Measurements from ENCODE around the gene LRCH4.
A peak's percentile ranks its signal among the peaks of the same experiment; 100 is the strongest.

Gene LRCH4

GRCh38 chr7:100572949-100573675 lies 12.8 kb downstream of the LRCH4 start:
- no peak overlapping the region for H3K56ac ChIP-seq (ENCODE audit: low read length)
- H3K27me3 ChIP-seq (ENCODE audit: insufficient read depth, low read length, poor library complexity): no peaks in the 10 kb centered on the region
- no peak overlapping the region for H2BK15ac ChIP-seq (replicated peaks; ENCODE audit: low read depth)
- H3K36me3 ChIP-seq (ENCODE audit: control insufficient read depth, insufficient read depth, low read length): no peaks in the 10 kb centered on the region
- no peak overlapping the region for H3K23ac ChIP-seq (ENCODE audit: low read length)
- WGBS (ENCODE audit: extremely low coverage, insufficient coverage, low lambda C conversion rate): no CpG with 5 or more reads among the region's 30 CpGs
- H4K8ac ChIP-seq (ENCODE audit: low read depth, low read length): no peak overlapping the region
- no peaks in the 10 kb centered on the region for H3K79me1 ChIP-seq (ENCODE audit: low read length)
- H3K4me3 ChIP-seq (ENCODE audit: low read length): no peak overlapping the region
- H3K27ac ChIP-seq (ENCODE audit: low read depth, low read length): no peak overlapping the region
- no peak overlapping the region for H2BK5ac ChIP-seq (ENCODE audit: low read length)
- no peak overlapping the region for H3K18ac ChIP-seq (ENCODE audit: low read length)
- peaks cover 10% of the 10 kb centered on the region for H3K4me1 ChIP-seq (ENCODE audit: control insufficient read depth, low read depth, low read length)
- no peak overlapping the region for H3K4ac ChIP-seq (ENCODE audit: low read depth, low read length)
- H4K5ac ChIP-seq (ENCODE audit: low read length): no peak overlapping the region
- H3K9ac ChIP-seq (ENCODE audit: low read length): no peak overlapping the region
- no peak overlapping the region for H3K4me2 ChIP-seq (ENCODE audit: low read length)
- H3K79me2 ChIP-seq (ENCODE audit: control insufficient read depth, insufficient read depth, low read length): no peaks in the 10 kb centered on the region
- no peak overlapping the region for H2BK120ac ChIP-seq (ENCODE audit: low read depth, low read length)
- H2AK5ac ChIP-seq (ENCODE audit: low read length): no peak overlapping the region
- DNase-seq: no peak

DNA sequence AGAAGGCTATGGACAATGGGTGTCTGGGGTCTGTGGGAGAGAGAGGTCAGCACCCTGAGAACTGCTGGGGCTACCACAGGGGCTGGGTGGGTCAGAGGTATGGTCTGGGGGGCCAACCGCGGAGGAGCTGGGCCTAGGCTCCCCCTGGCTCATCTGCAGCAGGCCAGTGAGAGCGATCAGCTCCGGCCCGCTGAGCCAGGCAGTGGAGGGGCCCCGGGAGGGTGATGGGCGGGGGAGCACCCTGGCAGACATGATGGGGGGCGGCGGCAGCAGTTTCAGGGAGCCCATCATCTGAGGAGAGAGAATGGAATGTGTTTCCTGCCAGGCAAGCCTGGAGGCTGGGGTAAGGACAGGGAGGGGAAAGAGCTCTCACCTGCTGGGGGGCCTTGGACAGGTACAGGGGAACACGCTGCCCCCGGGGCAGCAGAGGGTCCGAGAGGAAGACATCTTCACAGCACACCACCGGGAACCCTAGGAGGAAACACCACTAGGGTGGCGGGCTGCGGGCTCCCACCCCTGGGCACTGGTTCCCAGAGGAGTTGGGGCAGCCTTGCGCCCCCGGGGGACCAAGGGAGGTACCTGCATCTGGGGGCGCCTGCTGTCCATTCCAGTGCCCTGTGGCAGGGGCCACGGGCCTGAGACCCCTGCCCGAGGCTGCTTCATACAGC lies 13.5 kb downstream of the LRCH4 start:
- whole genome bisulfite sequencing (ENCODE audit: extremely low coverage, insufficient coverage, low lambda C conversion rate): no CpG with 5 or more reads among the region's 20 CpGs
- H3K4me3 ChIP-seq (ENCODE audit: low read length): no peak overlapping the region
- H4K8ac ChIP-seq (ENCODE audit: low read depth, low read length): no peak overlapping the region
- no peaks in the 10 kb centered on the region for H3K79me2 ChIP-seq (ENCODE audit: control insufficient read depth, insufficient read depth, low read length)
- H3K18ac ChIP-seq (ENCODE audit: low read length): no peak overlapping the region
- no peak overlapping the region for H3K9ac ChIP-seq (ENCODE audit: low read length)
- H3K79me1 ChIP-seq (ENCODE audit: low read length): no peaks in the 10 kb centered on the region
- H3K27me3 ChIP-seq (ENCODE audit: insufficient read depth, low read length, poor library complexity): no peaks in the 10 kb centered on the region
- DNase-seq: no peak
- H2BK15ac ChIP-seq (replicated peaks; ENCODE audit: low read depth): no peak overlapping the region
- peaks cover 10% of the 10 kb centered on the region for H3K4me1 ChIP-seq (ENCODE audit: control insufficient read depth, low read depth, low read length)
- no peak overlapping the region for H3K4ac ChIP-seq (ENCODE audit: low read depth, low read length)
- H3K27ac ChIP-seq (ENCODE audit: low read depth, low read length): no peak overlapping the region
- no peak overlapping the region for H3K4me2 ChIP-seq (ENCODE audit: low read length)
- no peak overlapping the region for H4K5ac ChIP-seq (ENCODE audit: low read length)
- no peak overlapping the region for H3K23ac ChIP-seq (ENCODE audit: low read length)
- no peaks in the 10 kb centered on the region for H3K36me3 ChIP-seq (ENCODE audit: control insufficient read depth, insufficient read depth, low read length)
- H2BK5ac ChIP-seq (ENCODE audit: low read length): no peak overlapping the region
- H2BK120ac ChIP-seq (ENCODE audit: low read depth, low read length): no peak overlapping the region
- H3K56ac ChIP-seq (ENCODE audit: low read length): peak overlapping the region; percentile 15
- no peak overlapping the region for H2AK5ac ChIP-seq (ENCODE audit: low read length)

DNA sequence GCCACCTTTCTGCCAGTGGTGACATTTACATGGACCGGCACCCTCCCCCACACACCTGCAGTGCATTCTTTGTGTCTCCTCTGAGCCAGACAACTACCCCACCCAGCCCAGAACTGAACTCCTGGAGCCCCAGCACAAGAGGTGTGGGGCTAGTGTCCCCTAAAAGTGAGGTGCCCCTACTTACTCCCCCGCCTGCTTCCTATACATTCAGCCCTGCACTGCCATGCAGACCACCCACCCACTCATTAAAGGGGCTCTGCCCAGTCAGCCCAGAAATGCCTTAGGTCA lies 14.2 kb downstream of the LRCH4 start:
- no peak overlapping the region for H3K4me3 ChIP-seq (ENCODE audit: low read length)
- H4K5ac ChIP-seq (ENCODE audit: low read length): no peak overlapping the region
- no CpG with 5 or more reads among the region's 2 CpGs for WGBS (ENCODE audit: extremely low coverage, insufficient coverage, low lambda C conversion rate)
- H3K79me1 ChIP-seq (ENCODE audit: low read length): no peaks in the 10 kb centered on the region
- H2AK5ac ChIP-seq (ENCODE audit: low read length): no peak overlapping the region
- H3K4me1 ChIP-seq (ENCODE audit: control insufficient read depth, low read depth, low read length): peaks cover 10% of the 10 kb centered on the region
- H4K8ac ChIP-seq (ENCODE audit: low read depth, low read length): no peak overlapping the region
- H3K4ac ChIP-seq (ENCODE audit: low read depth, low read length): no peak overlapping the region
- no peak overlapping the region for H2BK120ac ChIP-seq (ENCODE audit: low read depth, low read length)
- H3K18ac ChIP-seq (ENCODE audit: low read length): no peak overlapping the region
- peak overlapping the region; percentile 13 for H3K9ac ChIP-seq (ENCODE audit: low read length)
- no peak overlapping the region for H3K4me2 ChIP-seq (ENCODE audit: low read length)
- no peak overlapping the region for H3K56ac ChIP-seq (ENCODE audit: low read length)
- no peak overlapping the region for H2BK15ac ChIP-seq (replicated peaks; ENCODE audit: low read depth)
- H3K23ac ChIP-seq (ENCODE audit: low read length): no peak overlapping the region
- DNase-seq: no peak
- H2BK5ac ChIP-seq (ENCODE audit: low read length): no peak overlapping the region
- no peak overlapping the region for H3K27ac ChIP-seq (ENCODE audit: low read depth, low read length)
- no peaks in the 10 kb centered on the region for H3K79me2 ChIP-seq (ENCODE audit: control insufficient read depth, insufficient read depth, low read length)
- H3K27me3 ChIP-seq (ENCODE audit: insufficient read depth, low read length, poor library complexity): no peaks in the 10 kb centered on the region
- no peaks in the 10 kb centered on the region for H3K36me3 ChIP-seq (ENCODE audit: control insufficient read depth, insufficient read depth, low read length)

DNA sequence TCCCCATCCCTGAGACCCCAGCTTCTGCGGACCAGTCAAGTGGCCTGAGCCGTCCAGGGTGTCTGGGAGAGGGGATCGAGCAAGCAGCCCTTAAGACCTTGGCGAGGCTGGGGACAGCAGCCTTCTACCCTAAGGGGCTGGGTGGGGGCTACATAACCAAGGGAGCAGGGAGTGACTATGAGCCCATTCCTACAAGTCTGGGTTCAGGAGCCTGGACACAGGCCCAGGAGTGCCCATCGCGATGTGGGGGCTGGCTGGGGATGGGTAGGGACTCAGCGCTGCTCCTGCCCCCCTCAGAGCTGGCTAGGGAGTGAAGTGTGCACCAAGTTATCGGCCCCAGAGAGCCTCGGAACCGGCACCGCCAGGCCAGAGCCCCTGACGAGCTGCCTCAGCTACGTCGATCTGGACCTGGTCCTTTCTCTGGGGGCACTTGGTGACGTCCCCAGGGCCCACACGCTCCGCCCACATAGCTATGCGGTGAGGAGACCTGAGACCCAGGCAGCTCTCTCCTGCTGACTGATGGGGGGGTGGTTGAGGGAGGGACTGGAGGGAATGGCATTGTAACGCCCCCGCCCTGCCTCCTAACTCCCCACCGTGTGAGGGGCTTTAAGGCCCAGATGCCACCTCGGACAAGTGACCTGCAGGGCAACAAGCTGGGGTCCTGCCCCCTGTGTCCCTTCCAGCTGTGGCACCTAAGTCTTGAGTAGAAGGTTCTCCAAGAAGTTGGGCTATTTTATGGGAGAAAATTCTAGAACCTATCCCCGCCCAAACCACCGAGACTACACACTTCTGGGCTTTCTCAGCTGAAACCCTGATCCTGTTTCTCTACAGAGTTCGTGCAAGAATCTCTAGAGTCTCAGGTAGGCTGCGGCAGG lies 14.7 kb downstream of the LRCH4 start:
- H2BK120ac ChIP-seq (ENCODE audit: low read depth, low read length): no peak overlapping the region
- H3K18ac ChIP-seq (ENCODE audit: low read length): no peak overlapping the region
- peak overlapping the region; percentile 14 for H2AK5ac ChIP-seq (ENCODE audit: low read length)
- H3K56ac ChIP-seq (ENCODE audit: low read length): no peak overlapping the region
- DNase-seq: peak; percentile 85
- no peak overlapping the region for H3K4me2 ChIP-seq (ENCODE audit: low read length)
- no peaks in the 10 kb centered on the region for H3K27me3 ChIP-seq (ENCODE audit: insufficient read depth, low read length, poor library complexity)
- no peaks in the 10 kb centered on the region for H3K36me3 ChIP-seq (ENCODE audit: control insufficient read depth, insufficient read depth, low read length)
- H4K8ac ChIP-seq (ENCODE audit: low read depth, low read length): no peak overlapping the region
- H3K27ac ChIP-seq (ENCODE audit: low read depth, low read length): no peak overlapping the region
- H3K79me2 ChIP-seq (ENCODE audit: control insufficient read depth, insufficient read depth, low read length): no peaks in the 10 kb centered on the region
- no peak overlapping the region for H4K5ac ChIP-seq (ENCODE audit: low read length)
- H3K4ac ChIP-seq (ENCODE audit: low read depth, low read length): no peak overlapping the region
- H2BK15ac ChIP-seq (replicated peaks; ENCODE audit: low read depth): no peak overlapping the region
- no peak overlapping the region for H3K4me3 ChIP-seq (ENCODE audit: low read length)
- WGBS (ENCODE audit: extremely low coverage, insufficient coverage, low lambda C conversion rate): no CpG with 5 or more reads among the region's 26 CpGs
- no peaks in the 10 kb centered on the region for H3K79me1 ChIP-seq (ENCODE audit: low read length)
- peaks cover 10% of the 10 kb centered on the region for H3K4me1 ChIP-seq (ENCODE audit: control insufficient read depth, low read depth, low read length)
- no peak overlapping the region for H2BK5ac ChIP-seq (ENCODE audit: low read length)
- no peak overlapping the region for H3K9ac ChIP-seq (ENCODE audit: low read length)
- H3K23ac ChIP-seq (ENCODE audit: low read length): no peak overlapping the region

- no peak overlapping the region for H4K8ac ChIP-seq (ENCODE audit: low read depth, low read length)
- H3K4ac ChIP-seq (ENCODE audit: low read depth, low read length): no peak overlapping the region
- H3K27me3 ChIP-seq (ENCODE audit: insufficient read depth, low read length, poor library complexity): no peaks in the 10 kb centered on the region
- H2BK120ac ChIP-seq (ENCODE audit: low read depth, low read length): no peak overlapping the region
- H3K18ac ChIP-seq (ENCODE audit: low read length): no peak overlapping the region
- H3K4me3 ChIP-seq (ENCODE audit: low read length): no peak overlapping the region
- H3K79me2 ChIP-seq (ENCODE audit: control insufficient read depth, insufficient read depth, low read length): no peaks in the 10 kb centered on the region
- H3K4me2 ChIP-seq (ENCODE audit: low read length): peak overlapping the region; percentile 52
- no peak overlapping the region for H2BK15ac ChIP-seq (replicated peaks; ENCODE audit: low read depth)
- no peaks in the 10 kb centered on the region for H3K36me3 ChIP-seq (ENCODE audit: control insufficient read depth, insufficient read depth, low read length)
- H3K4me1 ChIP-seq (ENCODE audit: control insufficient read depth, low read depth, low read length): peaks cover 10% of the 10 kb centered on the region
- peak overlapping the region; percentile 48 for H3K23ac ChIP-seq (ENCODE audit: low read length)
- H2AK5ac ChIP-seq (ENCODE audit: low read length): no peak overlapping the region
- DNase-seq: peak; percentile 88
- H3K27ac ChIP-seq (ENCODE audit: low read depth, low read length): no peak overlapping the region
- H3K9ac ChIP-seq (ENCODE audit: low read length): peak overlapping the region; percentile 64
- H3K56ac ChIP-seq (ENCODE audit: low read length): peak overlapping the region; percentile 79
- WGBS (ENCODE audit: extremely low coverage, insufficient coverage, low lambda C conversion rate): no CpG with 5 or more reads among the region's 36 CpGs
- H2BK5ac ChIP-seq (ENCODE audit: low read length): no peak overlapping the region
- H3K79me1 ChIP-seq (ENCODE audit: low read length): no peaks in the 10 kb centered on the region
- no peak overlapping the region for H4K5ac ChIP-seq (ENCODE audit: low read length)
These were observed 16.8 kb downstream of the LRCH4 start for GRCh38 chr7:100568896-100569844.

Measured in mesendoderm (in vitro differentiated cells).